IMR-90 (cell line): ENCODE results near the gene SELENOP. TPM values are rescaled to one million over a fixed set of nuclear protein-coding genes. Genes with fewer than 3 reads are reported as not detected.

Source experiments
- ATAC-seq: fragments of 200-7000 bp; cut with Tn5 transposase; 2 replicates; pipeline ENCODE4 v1.9.1; 2020; ENCODE audit warnings: low read depth, mild to moderate bottlenecking, moderate library complexity
- BruUV-seq: library from RNA; stranded (reverse); fragments of 400-500 nt; replicated peaks from 2 replicates; lab custom pipeline; 2021; lab: Mats Ljungman, UMichigan
- CTCF ChIA-PET: fragments of 300-600 bp; formaldehyde crosslinking; extraction: SDS; loops from one replicate; lab custom pipeline; 2021; ENCODE audit warnings: antibody characterized with exemption; lab: Yijun Ruan, JAX
- POLR2A ChIA-PET: fragments of 300-600 bp; sonication (Branson Sonifier 250); formaldehyde crosslinking; loops from one replicate; lab custom pipeline; 2022; ENCODE audit warnings: antibody characterized with exemption; ENCODE audit not compliant: unreplicated experiment; lab: Charles Lee
- DNase-seq: peaks from one replicate; pipeline ENCODE4 v3.0.0; 2013
- H2AFZ ChIP-seq: replicated peaks from 2 replicates; pipeline ENCODE3; 2013; ENCODE audit warnings: low read length, mild to moderate bottlenecking; ENCODE audit not compliant: poor library complexity
- H2AK5ac ChIP-seq: 2 replicates; pipeline ENCODE4 v1.6.1; 2013; ENCODE audit warnings: low read depth, low read length, inconsistent platforms
- H2AK9ac ChIP-seq: replicated peaks from 2 replicates; pipeline ENCODE3; 2013; ENCODE audit warnings: mild to moderate bottlenecking, low read depth, low read length, moderate library complexity; ENCODE audit not compliant: poor library complexity
- H2BK120ac ChIP-seq: 2 replicates; pipeline ENCODE4 v1.6.1; 2013; ENCODE audit warnings: low read depth, low read length, inconsistent platforms
- H2BK15ac ChIP-seq: 3 replicates; pipeline ENCODE4 v1.6.1; 2013; ENCODE audit warnings: low read depth, low read length, inconsistent platforms
- H2BK20ac ChIP-seq: 2 replicates; pipeline ENCODE4 v1.6.1; 2013; ENCODE audit warnings: low read depth, mild to moderate bottlenecking, inconsistent platforms, low read length, moderate library complexity
- H2BK5ac ChIP-seq: 2 replicates; pipeline ENCODE4 v1.6.1; 2013; ENCODE audit warnings: mild to moderate bottlenecking, low read depth, low read length, inconsistent platforms; ENCODE audit not compliant: poor library complexity, severe bottlenecking
- H3K14ac ChIP-seq: replicated peaks from 2 replicates; pipeline ENCODE4 v1.6.1; 2013; ENCODE audit warnings: low read depth, low read length, inconsistent platforms
- H3K18ac ChIP-seq: 2 replicates; pipeline ENCODE4 v1.6.1; 2013; ENCODE audit warnings: low read depth, low read length, control low read depth
- H3K23ac ChIP-seq: 2 replicates; pipeline ENCODE4 v1.6.1; 2013; ENCODE audit warnings: low read depth, low read length, inconsistent platforms
- H3K27ac ChIP-seq: 2 replicates; pipeline ENCODE4 v1.5.1; 2013; ENCODE audit warnings: mild to moderate bottlenecking, control low read depth, low read length; ENCODE audit not compliant: insufficient read depth
- H3K27me3 ChIP-seq: 2 replicates; pipeline ENCODE4 v1.6.1; 2013; ENCODE audit warnings: low read length; ENCODE audit not compliant: control insufficient read depth, insufficient read depth
- H3K36me3 ChIP-seq: 2 replicates; pipeline ENCODE4 v1.6.1; 2013; ENCODE audit warnings: low read length, mixed read lengths; ENCODE audit not compliant: control insufficient read depth, insufficient read depth
- H3K4ac ChIP-seq: 2 replicates; pipeline ENCODE4 v1.6.1; 2013; ENCODE audit warnings: low read depth, low read length, inconsistent platforms
- H3K4me1 ChIP-seq: 2 replicates; pipeline ENCODE4 v1.6.1; 2013; ENCODE audit warnings: low read length, mixed read lengths; ENCODE audit not compliant: control insufficient read depth, insufficient read depth
- H3K4me2 ChIP-seq: 2 replicates; pipeline ENCODE4 v1.6.1; 2013; ENCODE audit warnings: low read depth, mild to moderate bottlenecking, control low read depth, low read length, moderate library complexity
- H3K4me3 ChIP-seq: 2 replicates; pipeline ENCODE4 v1.5.1; 2013; ENCODE audit warnings: low read depth, mild to moderate bottlenecking, control low read depth, low read length, moderate library complexity; ENCODE audit not compliant: insufficient read depth
- H3K56ac ChIP-seq: 2 replicates; pipeline ENCODE4 v1.6.1; 2013; ENCODE audit warnings: low read length, inconsistent platforms; ENCODE audit not compliant: insufficient read depth; ENCODE audit errors: extremely low read depth
- H3K79me1 ChIP-seq, 2 experiments: 2 replicates each; pipeline ENCODE4 v1.6.1; 2013; ENCODE audit warnings: low read length in 2 of 2, inconsistent platforms in 1 of 2, low read depth in 1 of 2
- H3K9ac ChIP-seq: 2 replicates; pipeline ENCODE4 v1.6.1; 2013; ENCODE audit warnings: low read depth, low read length, control low read depth
- H3K9me1 ChIP-seq: 2 replicates; pipeline ENCODE4 v1.6.1; 2013; ENCODE audit warnings: low read length, inconsistent platforms; ENCODE audit not compliant: insufficient read depth
- H3K9me3 ChIP-seq: 2 replicates; pipeline ENCODE4 v1.6.1; 2013; ENCODE audit warnings: low read length; ENCODE audit not compliant: control insufficient read depth, insufficient read depth
- H4K20me1 ChIP-seq: 2 replicates; pipeline ENCODE4 v1.6.1; 2013; ENCODE audit warnings: low read length, inconsistent platforms; ENCODE audit not compliant: insufficient read depth
- H4K5ac ChIP-seq: 2 replicates; pipeline ENCODE4 v1.6.1; 2013; ENCODE audit warnings: mild to moderate bottlenecking, low read depth, low read length, control low read depth
- H4K8ac ChIP-seq, 2 experiments: 2 replicates each; pipeline ENCODE4 v1.6.1; 2013; ENCODE audit warnings: low read depth in 2 of 2, low read length in 2 of 2, control low read depth in 1 of 2, inconsistent platforms in 1 of 2
- H4K91ac ChIP-seq: 2 replicates; pipeline ENCODE4 v1.6.1; 2013; ENCODE audit warnings: low read depth, low read length, inconsistent platforms; ENCODE audit not compliant: insufficient read depth
- BHLHE40 ChIP-seq: fragments of 150-350 bp; IDR thresholded peaks from 2 replicates; pipeline ENCODE4 v1.6.1; 2016; ENCODE audit warnings: mild to moderate bottlenecking, low read depth, low read length
- CHD1 ChIP-seq: IDR thresholded peaks from 2 replicates; pipeline ENCODE4 v1.6.1; 2012; ENCODE audit warnings: low read depth, low read length, improper control_type of control experiment
- RAD21 ChIP-seq: IDR thresholded peaks from 2 replicates; pipeline ENCODE4 v1.6.1; 2012; ENCODE audit warnings: low read length, improper control_type of control experiment
- RFX5 ChIP-seq: IDR thresholded peaks from 2 replicates; pipeline ENCODE4 v1.8.0; 2012; ENCODE audit warnings: low read depth, mild to moderate bottlenecking, low read length, moderate library complexity
- SMC3 ChIP-seq: fragments of 150-350 bp; IDR thresholded peaks from 2 replicates; pipeline ENCODE4 v1.6.1; 2016; ENCODE audit warnings: low read depth, mild to moderate bottlenecking, antibody characterized with exemption, low read length, moderate library complexity
- WGBS, 2 experiments: methylation state at CpG; one replicate each; pipeline versions ENCODE4 v1.1.5 to v1.1.7; 2013; ENCODE audit warnings: missing lambda C conversion rate in 2 of 2; ENCODE audit not compliant: insufficient read length in 1 of 2; ENCODE audit errors: extremely low coverage in 2 of 2; 5-methylcytosine and 5-hydroxymethylcytosine counted together
- dilution Hi-C: fragments of 300-500 bp; cut with HindIII; formaldehyde crosslinking; loops from one replicate; pipeline ENCODE4 v1.14.3; 2018; ENCODE audit warnings: low sequenced_read_pairs; ENCODE audit not compliant: unreplicated experiment
- in situ Hi-C: fragments of 300-500 bp; cut with MboI; formaldehyde crosslinking; loops from 3 replicates; pipeline ENCODE4 v1.14.3; 2019; ENCODE audit warnings: low sequenced_read_pairs, inconsistent platforms, mixed read lengths
- intact Hi-C: fragments of 100-400 bp; cut with micrococcal nuclease; formaldehyde crosslinking; loops from 2 replicates; pipeline ENCODE4 v1.10.0; 2022
- polyA plus RNA-seq, 3 experiments: library from polyadenylated mRNA; depleted of rRNA; stranded (reverse); fragments of >200 nt; gene quantifications; 2 replicates each; pipeline ENCODE4 v1.2.3, GENCODE V29; 2012; ENCODE audit warnings: low replicate concordance in 1 of 3
- total RNA-seq: library from RNA; depleted of rRNA; stranded (reverse); fragments of >200 nt; gene quantifications from 2 replicates; pipeline ENCODE4 v1.2.3, GENCODE V29; 2012
- TF ChIP-seq, protein P1 (sequence below): fragments of 150-350 bp; IDR thresholded peaks from 2 replicates; pipeline ENCODE4 v1.6.1; 2016; ENCODE audit warnings: low read depth, mild to moderate bottlenecking, low read length, moderate library complexity, borderline replicate concordance

The SELENOP gene
- total and polyA plus RNA-seq, 2 of the 4 experiments (the other 2 are of a cell fraction), result 0.55 to 1.1 TPM

DNA sequence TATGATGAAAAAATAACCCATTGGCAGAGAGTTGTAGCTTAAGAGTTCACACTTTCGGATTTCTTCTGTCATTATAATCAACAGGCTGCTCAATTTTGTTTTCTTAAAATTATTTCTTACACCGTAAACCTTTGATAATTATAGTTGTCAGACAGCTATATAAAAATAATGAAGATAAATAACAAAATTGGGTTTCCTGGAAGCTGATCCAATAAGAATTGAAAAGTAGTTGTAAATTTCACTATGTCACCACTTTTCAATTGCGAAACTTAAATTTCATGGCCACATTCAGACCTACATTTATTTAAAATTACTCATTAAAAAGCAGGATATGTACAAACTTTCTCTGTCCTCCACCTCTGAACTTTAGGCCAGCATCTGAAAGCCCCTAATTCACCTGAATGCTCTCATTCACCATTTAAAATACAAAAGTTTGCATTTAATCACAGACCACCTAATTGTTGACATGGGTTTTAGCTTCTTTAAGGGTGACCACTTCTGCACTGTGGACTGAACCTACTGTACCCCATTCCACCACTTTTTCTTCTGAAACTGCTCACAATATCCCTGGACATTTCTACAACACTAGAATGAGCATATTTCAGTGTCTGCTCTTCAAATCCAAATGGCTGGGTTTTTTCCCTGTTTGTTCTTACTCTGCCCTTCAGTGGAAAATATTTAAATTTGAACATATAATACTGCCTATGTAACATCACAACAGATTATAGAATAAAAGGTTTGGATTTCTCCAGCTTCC, 680 bp downstream of the SELENOP start:
- H3K4me3 ChIP-seq, result no peak overlapping the region
- H3K36me3 ChIP-seq, result no peaks in the 10 kb centered on the region
- H4K91ac ChIP-seq, result no peak overlapping the region
- H3K56ac ChIP-seq, result no peak overlapping the region
- H3K4ac ChIP-seq, result no peak overlapping the region
- H2BK120ac ChIP-seq, result no peak overlapping the region
- no peak overlapping the region for H3K14ac ChIP-seq
- in situ Hi-C loops (no loop called here), intact Hi-C loops (no loop called here), dilution Hi-C loops (no loop called here)
- no peaks in the 10 kb centered on the region for H3K4me1 ChIP-seq
- H4K8ac ChIP-seq, result no peak overlapping the region
- POLR2A ChIA-PET, result no interaction called here
- H3K9me3 ChIP-seq, result no peaks in the 10 kb centered on the region
- H4K20me1 ChIP-seq, result no peaks in the 10 kb centered on the region
- no peak overlapping the region for H3K18ac ChIP-seq
- H3K9ac ChIP-seq, result no peak overlapping the region
- no TSS peak for BruUV-seq
- H4K5ac ChIP-seq, result no peak overlapping the region
- no peak overlapping the region for H2AK5ac ChIP-seq
- H3K79me1 ChIP-seq, result no peaks in the 10 kb centered on the region
- no peaks in the 10 kb centered on the region for H3K27me3 ChIP-seq
- H2AK9ac ChIP-seq, result no peak overlapping the region
- H3K23ac ChIP-seq, result no peak overlapping the region
- CTCF ChIA-PET, result interaction anchor here (0.6 to 1.5 kb wide), 2 partner anchors 64 to 78 kb away, joined by 3 read pairs; no protein-coding TSS in a partner anchor
- no CpG with 5 or more reads among the region's 3 CpGs for WGBS, 2 experiments
- no peaks in the 10 kb centered on the region for H3K9me1 ChIP-seq
- no peak for ATAC-seq
- TF ChIP-seq, protein P1, sequence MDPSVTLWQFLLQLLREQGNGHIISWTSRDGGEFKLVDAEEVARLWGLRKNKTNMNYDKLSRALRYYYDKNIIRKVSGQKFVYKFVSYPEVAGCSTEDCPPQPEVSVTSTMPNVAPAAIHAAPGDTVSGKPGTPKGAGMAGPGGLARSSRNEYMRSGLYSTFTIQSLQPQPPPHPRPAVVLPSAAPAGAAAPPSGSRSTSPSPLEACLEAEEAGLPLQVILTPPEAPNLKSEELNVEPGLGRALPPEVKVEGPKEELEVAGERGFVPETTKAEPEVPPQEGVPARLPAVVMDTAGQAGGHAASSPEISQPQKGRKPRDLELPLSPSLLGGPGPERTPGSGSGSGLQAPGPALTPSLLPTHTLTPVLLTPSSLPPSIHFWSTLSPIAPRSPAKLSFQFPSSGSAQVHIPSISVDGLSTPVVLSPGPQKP, result no peak
- no peak for TF ChIP-seq BHLHE40
- no peak for TF ChIP-seq RAD21
- TF ChIP-seq RFX5, result no peak
- no peak for TF ChIP-seq SMC3
- TF ChIP-seq CHD1, result no peak
- DNase-seq, result no peak
- H3K4me2 ChIP-seq, result no peak overlapping the region; the same call in 1 of the 2 replicates
- no peak overlapping the region for H2AFZ ChIP-seq
- no peak overlapping the region for H2BK15ac ChIP-seq
- H3K27ac ChIP-seq, result no peak overlapping the region
- no peak overlapping the region for H2BK20ac ChIP-seq
- no peak overlapping the region for H2BK5ac ChIP-seq
